Spleen (tissue), 11 donors: ENCODE measurements around the gene SCARB1. TPM values are rescaled to one million over a fixed set of nuclear protein-coding genes. Genes with fewer than 3 reads are reported as not detected.

ENCODE experiments used
- DNase-seq: peaks from one replicate; pipeline ENCODE4 v3.0.0-alpha.2; 2020
- H3K27ac ChIP-seq, 8 donors: fragments of 200-600 bp; sonication (generic) in 7 of 8; 1 replicate in 4 of 8; 2 replicates in 4 of 8; pipeline versions ENCODE4 v1.5.0 to v1.8.0; 2016 to 2021; ENCODE audit warnings: inconsistent platforms in 4 of 8, mild to moderate bottlenecking in 4 of 8, moderate library complexity in 1 of 8
- H3K27me3 ChIP-seq, 7 donors: fragments of 200-600 bp; sonication (generic) in 6 of 7; replicated peaks in 1 of 7; 1 replicate in 4 of 7; 2 replicates in 3 of 7; pipeline versions ENCODE4 v1.5.0 to v1.8.0; 2016 to 2021; ENCODE audit warnings: inconsistent platforms in 3 of 7, mild to moderate bottlenecking in 1 of 7
- H3K36me3 ChIP-seq, 6 donors: fragments of 200-600 bp; sonication (generic) in 5 of 6; 1 replicate in 4 of 6; 2 replicates in 2 of 6; pipeline versions ENCODE4 v1.5.0 to v1.8.0; 2016 to 2021; ENCODE audit warnings: inconsistent platforms in 2 of 6
- H3K4me1 ChIP-seq, 6 donors: fragments of 200-600 bp; sonication (generic) in 5 of 6; 1 replicate in 3 of 6; 2 replicates in 3 of 6; pipeline versions ENCODE4 v1.5.0 to v1.8.0; 2016 to 2021; ENCODE audit warnings: inconsistent platforms in 3 of 6
- H3K4me3 ChIP-seq, 8 donors: fragments of 200-600 bp; sonication (generic) in 7 of 8; 1 replicate in 4 of 8; 2 replicates in 4 of 8; pipeline versions ENCODE4 v1.5.0 to v1.8.0; 2016 to 2021; ENCODE audit warnings: inconsistent platforms in 4 of 8, mild to moderate bottlenecking in 4 of 8, moderate library complexity in 2 of 8
- H3K9me3 ChIP-seq, 8 donors: fragments of 200-600 bp; sonication (generic) in 7 of 8; 1 replicate in 4 of 8; 2 replicates in 4 of 8; pipeline versions ENCODE4 v1.5.0 to v1.8.0; 2016 to 2021; ENCODE audit warnings: inconsistent platforms in 4 of 8
- POLR2A ChIP-seq, 3 donors: fragments of 450-650 bp; IDR thresholded peaks; one replicate each; pipeline ENCODE4 v1.5.1; 2017; ENCODE audit warnings: antibody characterized with exemption in 3 of 3, mild to moderate bottlenecking in 1 of 3
- POLR2AphosphoS5 ChIP-seq, 3 donors: sonication (generic); formaldehyde crosslinking; IDR thresholded peaks; one replicate each; pipeline ENCODE4 v1.5.1; 2017; ENCODE audit warnings: antibody characterized with exemption in 3 of 3
- WGBS, 5 donors: extraction: QIAGEN DNeasy Blood & Tissue Kit in 3 of 5; methylation state at CpG; one replicate each; pipeline versions ENCODE4 v1.1.5 to v1.1.7; 2013 to 2018; 5-methylcytosine and 5-hydroxymethylcytosine counted together
- intact Hi-C: fragments of 100-400 bp; cut with DNase I; formaldehyde crosslinking; loops from one replicate; pipeline ENCODE4 v1.15.0; 2023; ENCODE audit warnings: low total_unique reads
- polyA plus RNA-seq, 3 donors: library from polyadenylated mRNA; stranded (reverse); fragments of 200-250 nt; gene quantifications; one replicate each; pipeline ENCODE4 v1.2.1, GENCODE V29; 2013
- total RNA-seq, 7 donors: library from RNA; depleted of rRNA in 3 of 7; stranded (reverse); fragments of >200 nt in 3 of 7; fragmentation: NEBNext Ultra II Directional in 4 of 7; extraction: Animal tissue kit (Norgen Biotek cat#: 25700) in 4 of 7; gene quantifications; one replicate each; pipeline versions ENCODE4 v1.1.0 to v1.2.1, GENCODE V29; 2016 to 2021
- TF ChIP-seq, protein P1 (sequence below), 11 experiments: fragments of 200-600 bp in 7 of 11; fragments of 450-650 bp in 4 of 11; sonication (generic) in 4 of 11; IDR thresholded peaks in 8 of 11; conservative IDR thresholded peaks in 3 of 11; 1 replicate in 7 of 11; 2 replicates in 4 of 11; pipeline versions ENCODE4 v1.4.0 to v1.8.0; 2016 to 2021; ENCODE audit warnings: antibody characterized with exemption in 11 of 11, inconsistent platforms in 4 of 11, mild to moderate bottlenecking in 1 of 11
- donor health status: healthy with polysubstance abuse.
- donor health status: DM: no; HTN: no; CAD: no; lungs with moderate emphysema.
- donor health status: DM: no; HTN: no; CAD: no.
- donor health status: Bipolar disorder and iron deficiency.
- donor health status: healthy.
- donor health status: DM: no; HTN: no; CAD: no.
- donor health status: DM: yes; HTN: yes; CAD: no.

SCARB1 gene
- total and polyA plus RNA-seq, 10 donors = 11.9 to 59.3 (median 24.3) TPM

- 67 to 75% (median 70%) methylated on average over 13 of the region's 13 CpGs for WGBS, 5 donors
- intact Hi-C loops = loop anchor here (10.0 kb wide), 2 partner anchors 198 to 418 kb away; partner anchors contain the start of gene NCOR2
- H3K27ac ChIP-seq = peak overlapping the region in 1 of 8 donors; percentile 49
- H3K9me3 ChIP-seq = peaks cover 0 to 21% (median 17%) of the 10 kb centered on the region in 8 donors
- DNase-seq = no peak
- H3K36me3 ChIP-seq = no peaks in the 10 kb centered on the region
- H3K4me3 ChIP-seq = no peak overlapping the region
- H3K27me3 ChIP-seq = peaks cover 0 to 17% (median 0%) of the 10 kb centered on the region in 7 donors
- no peak for TF ChIP-seq POLR2AphosphoS5 (IDR thresholded peaks at IDR 0.05)
- TF ChIP-seq, protein P1, sequence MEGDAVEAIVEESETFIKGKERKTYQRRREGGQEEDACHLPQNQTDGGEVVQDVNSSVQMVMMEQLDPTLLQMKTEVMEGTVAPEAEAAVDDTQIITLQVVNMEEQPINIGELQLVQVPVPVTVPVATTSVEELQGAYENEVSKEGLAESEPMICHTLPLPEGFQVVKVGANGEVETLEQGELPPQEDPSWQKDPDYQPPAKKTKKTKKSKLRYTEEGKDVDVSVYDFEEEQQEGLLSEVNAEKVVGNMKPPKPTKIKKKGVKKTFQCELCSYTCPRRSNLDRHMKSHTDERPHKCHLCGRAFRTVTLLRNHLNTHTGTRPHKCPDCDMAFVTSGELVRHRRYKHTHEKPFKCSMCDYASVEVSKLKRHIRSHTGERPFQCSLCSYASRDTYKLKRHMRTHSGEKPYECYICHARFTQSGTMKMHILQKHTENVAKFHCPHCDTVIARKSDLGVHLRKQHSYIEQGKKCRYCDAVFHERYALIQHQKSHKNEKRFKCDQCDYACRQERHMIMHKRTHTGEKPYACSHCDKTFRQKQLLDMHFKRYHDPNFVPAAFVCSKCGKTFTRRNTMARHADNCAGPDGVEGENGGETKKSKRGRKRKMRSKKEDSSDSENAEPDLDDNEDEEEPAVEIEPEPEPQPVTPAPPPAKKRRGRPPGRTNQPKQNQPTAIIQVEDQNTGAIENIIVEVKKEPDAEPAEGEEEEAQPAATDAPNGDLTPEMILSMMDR (IDR thresholded peaks at IDR 0.05 in 8 of 11, conservative IDR thresholded peaks at IDR 0.05 in 3 of 11) = no peak
- TF ChIP-seq POLR2A (IDR thresholded peaks at IDR 0.05) = no peak
- H3K4me1 ChIP-seq = peaks cover 4 to 74% (median 33%) of the 10 kb centered on the region in 6 donors
Observed at GRCh38 chr12:124762791-124763593, 100.7 kb downstream of the SCARB1 start.

- 86 to 98% (median 88%) methylated on average over 8 of the region's 8 CpGs for WGBS, 5 donors
- H3K27me3 ChIP-seq = peaks cover 0 to 17% (median 0%) of the 10 kb centered on the region in 7 donors
- TF ChIP-seq, protein P1 (IDR thresholded peaks at IDR 0.05 in 8 of 11, conservative IDR thresholded peaks at IDR 0.05 in 3 of 11) = no peak
- TF ChIP-seq POLR2A (IDR thresholded peaks at IDR 0.05) (no peak), POLR2AphosphoS5 (IDR thresholded peaks at IDR 0.05) (no peak)
- intact Hi-C loops = loop anchor here (10.0 kb wide), 2 partner anchors 198 to 418 kb away; partner anchors contain the start of gene NCOR2
- H3K4me3 ChIP-seq = no peak overlapping the region
- H3K36me3 ChIP-seq = no peaks in the 10 kb centered on the region
- H3K4me1 ChIP-seq = peaks cover 4 to 76% (median 32%) of the 10 kb centered on the region in 6 donors
- DNase-seq = no peak
- no peak overlapping the region for H3K27ac ChIP-seq
- peaks cover 0 to 23% (median 17%) of the 10 kb centered on the region in 8 donors for H3K9me3 ChIP-seq
Observed at GRCh38 chr12:124762384-124762783, 101.3 kb downstream of the SCARB1 start.

- TF ChIP-seq, protein P1 (IDR thresholded peaks at IDR 0.05 in 8 of 11, conservative IDR thresholded peaks at IDR 0.05 in 3 of 11) = no peak
- TF ChIP-seq POLR2A (IDR thresholded peaks at IDR 0.05) (no peak), POLR2AphosphoS5 (IDR thresholded peaks at IDR 0.05) (no peak)
- no peak overlapping the region for H3K4me3 ChIP-seq
- intact Hi-C loops = loop anchor here (10.0 kb wide), 2 partner anchors 197 to 417 kb away; partner anchors contain the start of gene NCOR2
- no peaks in the 10 kb centered on the region for H3K36me3 ChIP-seq
- H3K27ac ChIP-seq = no peak overlapping the region
- peaks cover 0 to 17% (median 0%) of the 10 kb centered on the region in 7 donors for H3K27me3 ChIP-seq
- DNase-seq = no peak
- WGBS, 5 donors = 49 to 69% (median 53%) methylated on average over 3 to 4 of the region's 4 CpGs
- H3K4me1 ChIP-seq = peaks cover 3 to 71% (median 28%) of the 10 kb centered on the region in 6 donors
- peaks cover 0 to 27% (median 17%) of the 10 kb centered on the region in 8 donors for H3K9me3 ChIP-seq
Observed at GRCh38 chr12:124761871-124762270, 101.8 kb downstream of the SCARB1 start.

DNA sequence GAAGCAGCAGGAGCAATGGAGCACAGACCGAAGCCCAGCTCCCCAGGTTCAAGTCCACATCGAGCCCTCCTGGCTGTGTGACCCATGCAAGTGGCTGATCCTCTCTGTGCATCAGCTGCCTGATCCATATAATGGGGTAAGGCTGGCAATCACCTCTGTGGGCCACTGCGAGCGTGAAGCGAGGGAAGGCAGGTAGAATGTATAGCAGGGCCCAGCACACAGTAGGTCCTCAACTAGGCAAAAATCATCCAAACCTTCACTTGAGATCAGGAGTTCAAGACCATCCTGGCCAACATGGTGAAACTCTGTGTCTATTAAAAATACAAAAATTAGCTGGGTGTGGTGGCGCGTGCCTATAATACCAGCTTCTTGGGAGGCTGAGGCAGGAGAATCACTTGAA is 102.6 kb downstream of the SCARB1 start:
- Histone ChIP-seq H3K27ac (peak overlapping the region in 2 of 8 donors; percentile 57 to 66), H3K9me3 (peaks cover 0 to 27% (median 17%) of the 10 kb centered on the region in 8 donors), H3K27me3 (peaks cover 0 to 17% (median 0%) of the 10 kb centered on the region in 7 donors), H3K4me1 (peaks cover under 1 to 69% (median 25%) of the 10 kb centered on the region in 6 donors), H3K36me3 (no peaks in the 10 kb centered on the region), H3K4me3 (no peak overlapping the region)
- no peak for TF ChIP-seq POLR2AphosphoS5 (IDR thresholded peaks at IDR 0.05)
- TF ChIP-seq, protein P1 (IDR thresholded peaks at IDR 0.05 in 8 of 11, conservative IDR thresholded peaks at IDR 0.05 in 3 of 11) = no peak
- no peak for TF ChIP-seq POLR2A (IDR thresholded peaks at IDR 0.05)
- 97 to 99% (median 98%) methylated on average over 7 of the region's 7 CpGs for WGBS, 5 donors
- intact Hi-C loops = loop anchor here (10.0 kb wide), 2 partner anchors 196 to 416 kb away; partner anchors contain the start of gene NCOR2
- no peak for DNase-seq
